ENCODE data around the gene HDAC2.

DNA sequence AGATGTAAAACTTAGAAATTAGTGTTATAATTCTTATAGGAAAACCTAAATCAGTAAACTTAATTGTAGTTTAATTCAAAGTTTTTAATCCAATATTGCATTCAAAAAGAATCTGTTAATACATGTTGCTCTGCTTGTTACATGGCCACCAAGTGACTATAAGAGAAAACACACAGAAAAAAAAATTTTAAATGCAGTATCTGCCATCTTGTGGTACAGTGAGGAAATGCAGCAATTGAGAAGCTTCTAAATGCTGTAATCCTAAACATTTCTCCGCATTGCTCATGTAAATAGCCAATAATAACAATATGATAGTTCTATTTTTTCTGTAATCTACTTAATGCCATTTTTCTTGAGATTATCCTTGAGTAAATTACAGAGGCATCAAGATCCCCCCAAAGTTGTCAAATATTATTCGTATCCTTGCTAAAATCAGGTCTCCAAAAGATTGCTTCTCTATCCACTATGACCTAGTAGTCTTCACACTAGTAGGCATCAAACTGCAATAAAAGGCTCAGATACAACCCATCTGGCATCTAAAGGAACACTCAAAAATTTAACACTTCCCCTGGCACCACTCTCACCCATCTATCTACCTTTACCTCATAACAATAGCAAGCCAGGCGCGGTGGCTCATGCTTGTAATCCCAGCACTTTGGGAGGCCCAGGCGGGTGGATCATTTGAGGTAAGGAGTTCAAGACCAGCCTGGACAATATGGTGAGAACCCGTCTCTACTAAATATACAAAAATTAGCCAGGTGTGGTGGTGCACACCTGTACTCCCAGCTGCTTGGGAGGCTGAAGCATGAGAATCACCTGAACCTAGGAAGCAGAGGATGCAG is 34.6 kb downstream of the HDAC2 start:
- TF ChIP-seq GATA2 (IDR thresholded peaks at IDR 0.05; ENCODE audit: low read depth, low read length) (no peak), GATA3 (IDR thresholded peaks at IDR 0.05; ENCODE audit: low read depth, low read length) (no peak)

Data from SH-SY5Y (cell line).